ENCODE measurements around the gene TNK2.
"Not testable (repeated sequence)": the region's sequence is repeated elsewhere in the genome, so short reads cannot be mapped to it uniquely, and the experiment has no call there.

TNK2 gene

DNA sequence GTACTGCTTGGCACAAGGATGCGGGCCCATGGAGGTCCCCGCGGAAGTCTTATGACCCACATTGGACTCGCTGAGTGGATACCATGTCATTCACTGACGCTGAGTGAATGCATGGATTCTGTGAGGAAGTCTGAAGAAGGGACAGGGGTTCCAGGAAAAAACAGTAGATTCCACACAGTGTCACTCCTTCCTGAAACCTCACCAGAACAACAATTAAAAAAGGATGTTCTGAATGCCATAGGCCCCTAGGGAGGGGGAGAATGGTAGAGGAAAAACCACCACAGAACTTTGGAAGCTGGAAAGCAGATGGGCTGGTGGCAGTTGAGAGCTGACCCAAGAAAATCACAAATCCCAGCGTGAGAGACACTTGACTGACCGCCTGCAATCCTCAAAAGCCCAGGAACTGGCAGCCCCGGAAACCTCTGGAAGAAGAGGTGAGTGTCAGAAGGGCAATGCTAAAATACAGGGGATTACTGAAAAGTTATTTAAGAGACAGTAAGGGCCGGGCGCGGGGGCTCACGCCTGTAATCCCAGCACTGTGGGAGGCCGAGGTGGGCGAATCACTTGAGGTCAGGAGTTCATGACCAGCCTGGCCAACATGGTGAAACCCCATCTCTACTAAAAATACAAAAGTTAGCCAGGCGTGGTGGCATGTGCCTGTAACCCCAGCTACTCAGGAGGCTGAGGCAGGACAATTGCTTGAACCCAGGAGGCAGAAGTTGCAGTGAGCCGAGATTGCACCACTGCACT is 6.3 kb downstream of the TNK2 start:
- not testable (repeated sequence) for H3K9ac ChIP-seq (ENCODE audit: low read length); H3K4me1 ChIP-seq (ENCODE audit: control insufficient read depth, insufficient read depth, low read length); H3K27ac ChIP-seq (ENCODE audit: low read depth, low read length)

DNA sequence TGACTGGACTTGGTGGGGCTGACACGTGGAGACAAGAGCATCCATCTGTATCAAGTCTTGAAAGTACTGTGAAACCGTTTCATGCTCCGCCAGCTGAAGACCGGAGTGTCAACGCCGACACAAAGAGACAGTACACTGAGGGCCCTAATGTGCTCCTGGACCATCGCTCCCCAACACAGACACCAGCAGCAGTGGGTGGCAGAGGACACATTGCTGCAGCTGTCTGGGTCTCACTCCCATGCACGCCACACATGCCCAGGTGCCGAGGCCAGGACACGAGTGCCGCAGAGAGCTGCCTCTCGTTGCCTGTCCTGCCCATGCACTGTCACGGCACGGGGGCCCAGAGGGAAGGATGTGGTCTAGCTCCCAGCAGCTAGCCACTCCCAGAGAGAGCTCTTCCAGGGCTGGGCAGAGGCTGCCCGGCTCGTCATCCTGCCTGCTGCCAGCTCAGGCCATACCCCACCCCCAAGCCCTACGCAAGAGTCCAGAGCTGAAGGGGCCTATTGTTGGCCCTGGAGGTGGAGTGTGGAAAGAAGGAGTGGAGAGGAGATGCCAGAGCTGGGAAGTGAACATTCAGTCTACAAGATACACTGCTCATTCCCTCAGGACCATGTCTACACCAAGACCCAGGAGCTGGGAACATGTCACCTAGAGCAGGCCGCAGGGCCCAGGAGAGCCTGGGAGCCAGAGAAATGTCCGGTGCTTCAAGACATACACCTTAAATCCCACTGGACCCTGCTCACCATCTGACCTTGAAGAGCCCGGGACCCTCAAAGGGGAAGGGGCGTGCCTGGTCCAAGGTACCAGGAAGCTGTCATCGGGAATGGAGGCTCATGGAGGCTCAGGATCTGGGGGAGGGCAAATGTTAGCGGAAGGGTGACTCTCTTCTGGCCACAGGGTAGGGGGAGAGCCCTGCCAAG is 7.7 kb downstream of the TNK2 start:
- Histone ChIP-seq H3K9ac (ENCODE audit: low read length) (no peak overlapping the region), H3K36me3 (ENCODE audit: control insufficient read depth, insufficient read depth, low read length) (no peaks in the 10 kb centered on the region), H3K4me3 (ENCODE audit: low read length) (no peak overlapping the region), H3K27ac (ENCODE audit: low read depth, low read length) (peak overlapping the region; percentile 61), H3K27me3 (ENCODE audit: control insufficient read depth, insufficient read depth, low read length) (no peaks in the 10 kb centered on the region), H3K4me1 (ENCODE audit: control insufficient read depth, insufficient read depth, low read length) (peaks cover 11% of the 10 kb centered on the region)

More for the DNA sequence above, 6.3 kb downstream of the TNK2 start:
- not testable (repeated sequence) for H3K36me3 ChIP-seq (ENCODE audit: control insufficient read depth, insufficient read depth, low read length); H3K4me3 ChIP-seq (ENCODE audit: low read length); H3K27me3 ChIP-seq (ENCODE audit: control insufficient read depth, insufficient read depth, low read length)

DNA sequence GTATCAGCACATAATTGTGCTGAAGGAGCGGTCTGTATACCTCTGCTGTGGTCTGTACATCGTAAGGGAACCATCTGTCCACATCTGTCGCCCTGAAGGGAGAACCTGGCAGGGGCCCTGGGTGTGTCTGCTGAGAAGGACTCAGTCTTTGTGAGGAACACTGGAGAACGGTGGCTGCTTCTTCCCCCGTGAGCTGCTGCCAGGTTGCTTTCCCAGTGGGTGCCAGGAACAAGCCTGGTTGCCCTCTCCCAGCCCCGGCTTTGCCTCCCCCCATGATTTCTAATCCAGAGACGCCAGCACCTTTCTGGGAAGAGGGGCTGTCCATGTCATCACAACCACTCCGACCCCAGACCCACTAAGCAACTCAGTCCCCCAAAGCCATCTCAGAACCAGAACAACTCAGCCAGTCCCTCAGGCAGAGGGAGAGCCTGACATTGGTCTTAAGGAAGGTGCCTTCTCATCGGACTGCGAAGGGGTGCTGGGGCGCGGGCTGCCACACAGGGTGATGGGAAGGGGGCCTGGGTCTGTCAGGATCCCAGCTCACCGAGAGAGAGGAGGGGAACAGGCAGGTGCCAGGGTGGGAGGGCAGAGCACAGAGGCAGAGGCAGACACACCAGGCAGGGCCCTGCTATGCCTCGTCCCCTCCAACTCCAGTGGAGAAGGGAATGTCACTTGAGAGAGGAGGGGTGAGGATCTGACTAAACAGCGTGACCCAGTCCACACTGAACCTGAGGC is 8.5 kb downstream of the TNK2 start:
- Histone ChIP-seq H3K36me3 (ENCODE audit: control insufficient read depth, insufficient read depth, low read length) (no peaks in the 10 kb centered on the region), H3K4me1 (ENCODE audit: control insufficient read depth, insufficient read depth, low read length) (peaks cover 13% of the 10 kb centered on the region), H3K9ac (ENCODE audit: low read length) (no peak overlapping the region), H3K27me3 (ENCODE audit: control insufficient read depth, insufficient read depth, low read length) (no peaks in the 10 kb centered on the region), H3K4me3 (ENCODE audit: low read length) (no peak overlapping the region), H3K27ac (ENCODE audit: low read depth, low read length) (no peak overlapping the region)

DNA sequence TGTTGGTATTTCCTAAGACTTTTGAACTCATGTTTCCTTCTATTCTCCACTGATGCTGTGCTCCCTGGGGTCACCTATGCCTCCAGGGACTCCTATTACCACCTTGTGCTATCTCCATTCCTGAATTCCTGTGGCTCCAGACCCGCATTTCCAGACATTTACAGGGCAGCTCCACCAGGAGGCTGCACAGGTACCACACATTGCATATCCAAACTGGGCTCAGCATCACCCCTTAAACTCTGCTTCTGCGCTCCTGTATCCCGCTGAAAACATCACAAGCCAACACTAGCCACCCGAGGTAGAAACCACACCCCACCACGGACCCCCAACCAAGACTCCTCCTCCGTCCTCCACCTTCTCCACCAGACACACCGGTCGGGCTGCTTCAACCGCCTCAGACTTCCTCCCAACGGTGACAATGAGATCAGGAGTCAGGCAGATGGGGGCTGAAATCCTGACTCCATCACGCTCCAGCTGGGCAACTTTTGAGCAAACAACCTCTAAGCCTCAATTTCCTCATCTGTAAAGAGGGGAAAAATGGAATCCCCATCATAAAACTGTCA is 10.4 kb downstream of the TNK2 start:
- Histone ChIP-seq H3K27ac (ENCODE audit: low read depth, low read length) (no peak overlapping the region), H3K36me3 (ENCODE audit: control insufficient read depth, insufficient read depth, low read length) (no peaks in the 10 kb centered on the region), H3K9ac (ENCODE audit: low read length) (no peak overlapping the region), H3K4me3 (ENCODE audit: low read length) (no peak overlapping the region), H3K4me1 (ENCODE audit: control insufficient read depth, insufficient read depth, low read length) (peaks cover 26% of the 10 kb centered on the region), H3K27me3 (ENCODE audit: control insufficient read depth, insufficient read depth, low read length) (no peaks in the 10 kb centered on the region)

DNA sequence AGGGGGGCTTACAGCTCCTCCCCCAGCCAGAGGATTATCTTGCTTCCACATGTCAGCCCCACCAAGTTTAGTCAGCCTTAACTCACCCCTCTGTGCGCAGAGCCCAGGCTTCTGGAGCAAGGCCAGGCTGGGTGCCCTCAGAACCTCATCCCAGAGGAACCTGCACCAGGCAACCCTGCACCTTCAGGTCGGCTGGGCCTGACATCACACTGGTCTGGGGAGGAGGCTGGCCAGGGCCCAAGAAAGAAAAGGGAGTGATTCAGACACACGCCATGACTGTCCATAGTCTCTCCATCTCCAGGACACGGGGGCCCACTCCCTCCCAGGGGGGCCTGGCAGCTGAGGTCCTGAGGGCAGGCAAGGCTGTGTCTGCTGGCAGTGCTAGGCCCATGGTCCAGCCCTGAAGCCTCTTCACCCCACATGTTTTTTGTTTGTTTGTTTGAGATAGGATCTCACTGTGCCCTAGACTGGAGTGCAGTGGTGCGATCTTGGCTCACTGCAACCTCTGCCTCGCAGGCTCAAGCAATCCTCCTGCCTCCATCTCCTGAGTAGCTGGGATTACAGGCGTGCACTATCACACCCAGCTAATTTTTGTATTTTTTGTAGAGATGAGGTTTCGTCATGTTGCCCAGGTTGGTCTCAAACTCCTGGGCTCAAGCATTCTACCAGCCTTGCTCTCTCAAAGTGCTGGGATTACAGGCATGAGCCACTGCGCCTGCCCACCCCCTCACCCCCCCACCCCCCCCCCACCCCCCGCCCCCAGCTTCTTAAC is 11.1 kb downstream of the TNK2 start:
- H3K9ac ChIP-seq (ENCODE audit: low read length): no peak overlapping the region
- no peaks in the 10 kb centered on the region for H3K36me3 ChIP-seq (ENCODE audit: control insufficient read depth, insufficient read depth, low read length)
- H3K4me1 ChIP-seq (ENCODE audit: control insufficient read depth, insufficient read depth, low read length): peaks cover 28% of the 10 kb centered on the region
- H3K27ac ChIP-seq (ENCODE audit: low read depth, low read length): peak overlapping the region; percentile 84
- no peaks in the 10 kb centered on the region for H3K27me3 ChIP-seq (ENCODE audit: control insufficient read depth, insufficient read depth, low read length)
- no peak overlapping the region for H3K4me3 ChIP-seq (ENCODE audit: low read length)

DNA sequence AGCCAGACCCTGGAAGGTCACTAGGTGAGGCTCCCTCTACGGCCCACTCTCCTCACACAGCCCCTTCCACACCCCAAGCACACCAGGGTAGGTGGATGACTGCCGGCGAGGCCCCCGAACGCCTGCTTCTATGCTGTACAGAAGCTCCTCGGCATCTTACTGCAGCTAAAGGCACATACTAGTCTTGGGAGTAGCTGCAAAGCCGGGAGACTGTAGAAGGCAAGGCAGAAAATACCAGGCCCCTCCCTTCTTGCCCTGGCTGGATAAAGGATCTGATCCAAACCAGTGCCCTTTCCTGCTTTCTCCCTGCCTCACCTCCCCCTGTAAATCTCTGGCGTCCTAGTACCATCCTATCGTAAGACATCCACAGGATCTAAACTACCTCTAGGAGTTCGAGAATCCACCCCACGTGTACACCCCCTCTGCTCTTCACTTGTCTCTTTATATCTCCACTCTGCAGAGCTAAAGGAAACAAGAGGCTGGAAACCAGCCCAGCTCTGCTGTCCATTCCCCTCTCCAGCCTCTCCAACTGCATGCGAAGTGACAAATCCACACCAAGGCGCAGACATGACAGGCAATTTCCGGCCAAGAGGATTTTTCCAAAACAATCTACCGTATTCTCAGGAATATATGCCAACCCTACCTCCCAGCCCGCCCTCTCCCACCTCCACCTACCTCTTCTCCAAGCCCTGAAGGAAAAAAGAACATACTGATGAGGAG is 11.8 kb downstream of the TNK2 start:
- peak overlapping the region; percentile 27 for H3K9ac ChIP-seq (ENCODE audit: low read length)
- peaks cover 34% of the 10 kb centered on the region for H3K4me1 ChIP-seq (ENCODE audit: control insufficient read depth, insufficient read depth, low read length)
- peak overlapping the region; percentile 84 for H3K27ac ChIP-seq (ENCODE audit: low read depth, low read length)
- H3K36me3 ChIP-seq (ENCODE audit: control insufficient read depth, insufficient read depth, low read length): no peaks in the 10 kb centered on the region
- H3K27me3 ChIP-seq (ENCODE audit: control insufficient read depth, insufficient read depth, low read length): no peaks in the 10 kb centered on the region
- H3K4me3 ChIP-seq (ENCODE audit: low read length): peak overlapping the region; percentile 65

DNA sequence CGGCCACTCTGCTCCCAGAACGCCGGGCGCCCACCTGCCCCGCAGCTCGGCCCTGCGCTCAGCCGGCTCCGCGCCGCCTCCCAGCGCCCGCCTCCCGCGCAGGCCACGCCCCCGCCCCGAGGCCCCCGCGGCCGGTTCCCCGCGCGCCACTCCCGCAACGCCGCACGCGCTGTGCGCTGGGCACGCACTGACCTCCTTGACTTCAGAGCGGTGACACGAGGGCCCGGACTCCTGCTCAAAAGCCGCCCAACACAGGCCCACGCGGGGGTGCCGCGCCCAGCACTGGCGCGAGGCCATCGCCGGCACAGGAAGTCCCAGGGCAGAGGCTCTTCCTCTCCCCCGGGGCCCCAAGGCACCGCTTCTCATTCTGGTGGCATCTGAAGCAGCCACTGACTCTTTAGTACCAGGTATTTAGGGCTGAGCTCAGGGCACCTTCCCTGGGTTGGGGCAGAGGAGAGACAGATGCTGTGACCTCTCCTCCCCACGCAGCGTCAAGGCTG is 12.4 kb downstream of the TNK2 start:
- H3K27ac ChIP-seq (ENCODE audit: low read depth, low read length): peak overlapping the region; percentile 84
- H3K4me1 ChIP-seq (ENCODE audit: control insufficient read depth, insufficient read depth, low read length): peaks cover 34% of the 10 kb centered on the region
- no peaks in the 10 kb centered on the region for H3K36me3 ChIP-seq (ENCODE audit: control insufficient read depth, insufficient read depth, low read length)
- H3K9ac ChIP-seq (ENCODE audit: low read length): peak overlapping the region; percentile 27
- H3K4me3 ChIP-seq (ENCODE audit: low read length): peak overlapping the region; percentile 65
- H3K27me3 ChIP-seq (ENCODE audit: control insufficient read depth, insufficient read depth, low read length): no peaks in the 10 kb centered on the region

DNA sequence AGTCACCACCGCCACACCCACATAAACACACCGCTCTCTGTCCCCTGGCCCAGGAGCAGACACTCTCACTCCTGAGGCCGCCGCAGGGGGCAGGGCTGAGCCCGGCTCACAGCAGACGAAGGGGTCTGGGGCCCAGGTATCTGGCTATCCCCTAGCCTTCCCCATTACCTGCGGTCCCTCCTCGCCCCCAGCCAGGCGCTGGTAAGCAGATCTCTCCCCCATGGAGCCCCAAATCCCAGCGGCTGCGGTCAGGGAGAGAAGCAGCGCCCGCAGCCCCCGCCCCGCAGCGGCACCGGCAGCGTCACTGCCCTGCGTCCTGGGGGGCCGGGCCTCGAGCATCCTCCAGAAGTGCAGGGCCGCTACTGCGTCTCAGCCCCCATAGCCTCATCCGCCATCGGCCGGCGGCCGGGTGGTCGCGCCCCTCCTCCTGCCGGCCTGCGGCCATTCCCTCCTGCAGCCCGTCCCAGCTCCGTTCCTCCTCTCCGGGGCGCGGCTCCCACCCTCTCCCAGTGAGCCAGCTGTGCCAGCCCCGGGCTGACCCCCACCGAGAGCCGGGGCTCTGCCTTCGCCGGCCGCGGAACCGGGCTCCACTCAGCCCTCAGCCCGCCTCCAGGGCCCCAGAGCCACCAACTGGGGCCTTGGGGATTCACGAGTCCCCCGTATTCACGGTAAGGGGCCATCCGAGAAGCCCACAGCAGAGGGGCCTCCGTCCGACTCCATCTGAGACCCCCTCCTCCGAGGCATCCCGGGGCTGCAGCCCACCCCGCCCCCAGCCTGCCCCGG is 13.1 kb downstream of the TNK2 start:
- Histone ChIP-seq H3K4me3 (ENCODE audit: low read length) (peak overlapping the region; percentile 72), H3K4me1 (ENCODE audit: control insufficient read depth, insufficient read depth, low read length) (peaks cover 34% of the 10 kb centered on the region), H3K9ac (ENCODE audit: low read length) (no peak overlapping the region), H3K36me3 (ENCODE audit: control insufficient read depth, insufficient read depth, low read length) (no peaks in the 10 kb centered on the region), H3K27ac (ENCODE audit: low read depth, low read length) (peak overlapping the region; percentile 84), H3K27me3 (ENCODE audit: control insufficient read depth, insufficient read depth, low read length) (no peaks in the 10 kb centered on the region)

DNA sequence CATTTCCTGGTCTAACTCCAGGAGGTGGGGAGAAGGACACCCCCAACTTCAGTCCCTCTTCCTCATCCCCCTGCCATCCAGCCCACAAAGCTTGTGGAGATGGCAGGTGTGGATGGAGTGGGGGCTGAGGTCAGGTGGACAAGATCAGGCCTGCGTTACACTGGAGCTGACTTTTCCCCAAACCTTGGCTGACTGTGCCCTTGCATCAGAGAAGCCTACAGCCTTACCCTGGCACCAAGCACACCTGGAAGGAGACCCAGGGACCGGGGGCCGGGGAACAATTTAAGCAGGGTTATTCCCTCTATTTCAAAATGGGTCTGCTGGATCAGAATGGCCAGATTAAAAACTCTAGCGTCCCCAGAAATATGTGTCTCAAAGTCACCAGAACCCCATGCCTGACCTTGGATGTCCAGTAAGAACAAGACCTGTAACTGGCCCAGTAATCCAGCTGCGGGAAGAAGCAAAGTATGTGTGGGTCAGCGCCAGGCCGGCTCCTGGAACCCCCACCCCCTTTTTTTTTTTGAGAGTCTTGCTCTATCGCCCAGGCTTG is 14.4 kb downstream of the TNK2 start:
- no peak overlapping the region for H3K4me3 ChIP-seq (ENCODE audit: low read length)
- H3K27ac ChIP-seq (ENCODE audit: low read depth, low read length): no peak overlapping the region

DNA sequence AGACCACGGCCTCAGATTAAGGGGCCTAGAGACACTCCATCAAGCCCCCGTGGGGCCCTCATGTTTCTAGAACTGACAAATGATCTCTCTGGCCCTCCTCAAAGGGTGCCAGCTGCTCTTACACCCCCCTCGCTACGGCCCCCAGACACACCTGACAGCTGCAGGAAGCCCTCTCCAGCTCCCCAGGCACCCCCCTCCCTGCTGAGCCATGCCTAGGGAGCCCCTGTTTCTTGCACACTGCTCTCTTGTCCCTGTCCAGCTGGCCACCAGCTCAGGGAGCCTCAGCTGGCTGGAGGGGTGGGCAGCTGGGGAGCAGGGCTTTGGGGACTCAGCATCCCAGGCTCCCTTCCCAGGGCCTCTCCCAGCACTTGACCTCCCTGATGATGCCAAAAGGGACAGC is 14.8 kb downstream of the TNK2 start:
- H3K4me1 ChIP-seq (ENCODE audit: control insufficient read depth, insufficient read depth, low read length): peaks cover 34% of the 10 kb centered on the region

More for the DNA sequence above, 14.4 kb downstream of the TNK2 start:
- Histone ChIP-seq H3K9ac (ENCODE audit: low read length) (no peak overlapping the region), H3K4me1 (ENCODE audit: control insufficient read depth, insufficient read depth, low read length) (peaks cover 34% of the 10 kb centered on the region), H3K27me3 (ENCODE audit: control insufficient read depth, insufficient read depth, low read length) (no peaks in the 10 kb centered on the region), H3K36me3 (ENCODE audit: control insufficient read depth, insufficient read depth, low read length) (no peaks in the 10 kb centered on the region)

More for the DNA sequence above, 14.8 kb downstream of the TNK2 start:
- H3K9ac ChIP-seq (ENCODE audit: low read length): no peak overlapping the region
- peak overlapping the region; percentile 63 for H3K27ac ChIP-seq (ENCODE audit: low read depth, low read length)
- no peak overlapping the region for H3K4me3 ChIP-seq (ENCODE audit: low read length)
- H3K36me3 ChIP-seq (ENCODE audit: control insufficient read depth, insufficient read depth, low read length): no peaks in the 10 kb centered on the region
- no peaks in the 10 kb centered on the region for H3K27me3 ChIP-seq (ENCODE audit: control insufficient read depth, insufficient read depth, low read length)
